Spleen (tissue), 11 donors: ENCODE data around the gene ARID5B. TPM values are rescaled to one million over a fixed set of nuclear protein-coding genes. Genes with fewer than 3 reads are reported as not detected.

Experiments
- DNase-seq: peaks from one replicate; pipeline ENCODE4 v3.0.0-alpha.2; 2020
- H3K27ac ChIP-seq, 8 donors: fragments of 200-600 bp; sonication (generic) in 7 of 8; 1 replicate in 4 of 8; 2 replicates in 4 of 8; pipeline versions ENCODE4 v1.5.0 to v1.8.0; 2016 to 2021; ENCODE audit warnings: inconsistent platforms in 4 of 8, mild to moderate bottlenecking in 4 of 8, moderate library complexity in 1 of 8
- H3K27me3 ChIP-seq, 7 donors: fragments of 200-600 bp; sonication (generic) in 6 of 7; replicated peaks in 1 of 7; 1 replicate in 4 of 7; 2 replicates in 3 of 7; pipeline versions ENCODE4 v1.5.0 to v1.8.0; 2016 to 2021; ENCODE audit warnings: inconsistent platforms in 3 of 7, mild to moderate bottlenecking in 1 of 7
- H3K36me3 ChIP-seq, 6 donors: fragments of 200-600 bp; sonication (generic) in 5 of 6; 1 replicate in 4 of 6; 2 replicates in 2 of 6; pipeline versions ENCODE4 v1.5.0 to v1.8.0; 2016 to 2021; ENCODE audit warnings: inconsistent platforms in 2 of 6
- H3K4me1 ChIP-seq, 6 donors: fragments of 200-600 bp; sonication (generic) in 5 of 6; 1 replicate in 3 of 6; 2 replicates in 3 of 6; pipeline versions ENCODE4 v1.5.0 to v1.8.0; 2016 to 2021; ENCODE audit warnings: inconsistent platforms in 3 of 6
- H3K4me3 ChIP-seq, 8 donors: fragments of 200-600 bp; sonication (generic) in 7 of 8; 1 replicate in 4 of 8; 2 replicates in 4 of 8; pipeline versions ENCODE4 v1.5.0 to v1.8.0; 2016 to 2021; ENCODE audit warnings: inconsistent platforms in 4 of 8, mild to moderate bottlenecking in 4 of 8, moderate library complexity in 2 of 8
- H3K9me3 ChIP-seq, 8 donors: fragments of 200-600 bp; sonication (generic) in 7 of 8; 1 replicate in 4 of 8; 2 replicates in 4 of 8; pipeline versions ENCODE4 v1.5.0 to v1.8.0; 2016 to 2021; ENCODE audit warnings: inconsistent platforms in 4 of 8
- POLR2A ChIP-seq, 3 donors: fragments of 450-650 bp; IDR thresholded peaks; one replicate each; pipeline ENCODE4 v1.5.1; 2017; ENCODE audit warnings: antibody characterized with exemption in 3 of 3, mild to moderate bottlenecking in 1 of 3
- POLR2AphosphoS5 ChIP-seq, 3 donors: sonication (generic); formaldehyde crosslinking; IDR thresholded peaks; one replicate each; pipeline ENCODE4 v1.5.1; 2017; ENCODE audit warnings: antibody characterized with exemption in 3 of 3
- WGBS, 5 donors: extraction: QIAGEN DNeasy Blood & Tissue Kit in 3 of 5; methylation state at CpG; one replicate each; pipeline versions ENCODE4 v1.1.5 to v1.1.7; 2013 to 2018; 5-methylcytosine and 5-hydroxymethylcytosine counted together
- intact Hi-C: fragments of 100-400 bp; cut with DNase I; formaldehyde crosslinking; loops from one replicate; pipeline ENCODE4 v1.15.0; 2023; ENCODE audit warnings: low total_unique reads
- polyA plus RNA-seq, 3 donors: library from polyadenylated mRNA; stranded (reverse); fragments of 200-250 nt; gene quantifications; one replicate each; pipeline ENCODE4 v1.2.1, GENCODE V29; 2013
- total RNA-seq, 7 donors: library from RNA; depleted of rRNA in 3 of 7; stranded (reverse); fragments of >200 nt in 3 of 7; fragmentation: NEBNext Ultra II Directional in 4 of 7; extraction: Animal tissue kit (Norgen Biotek cat#: 25700) in 4 of 7; gene quantifications; one replicate each; pipeline versions ENCODE4 v1.1.0 to v1.2.1, GENCODE V29; 2016 to 2021
- TF ChIP-seq, protein P1 (sequence below), 11 experiments: fragments of 200-600 bp in 7 of 11; fragments of 450-650 bp in 4 of 11; sonication (generic) in 4 of 11; IDR thresholded peaks in 8 of 11; conservative IDR thresholded peaks in 3 of 11; 1 replicate in 7 of 11; 2 replicates in 4 of 11; pipeline versions ENCODE4 v1.4.0 to v1.8.0; 2016 to 2021; ENCODE audit warnings: antibody characterized with exemption in 11 of 11, inconsistent platforms in 4 of 11, mild to moderate bottlenecking in 1 of 11
- donor health status: healthy with polysubstance abuse.
- donor health status: DM: no; HTN: no; CAD: no; lungs with moderate emphysema.
- donor health status: DM: no; HTN: no; CAD: no.
- donor health status: Bipolar disorder and iron deficiency.
- donor health status: healthy.
- donor health status: DM: no; HTN: no; CAD: no.
- donor health status: DM: yes; HTN: yes; CAD: no.

The ARID5B gene
- total and polyA plus RNA-seq, 10 donors = 5.6 to 70.7 (median 46.2) TPM

- intact Hi-C loops = no loop called here
These were observed 127.9 kb downstream of the ARID5B start for GRCh38 chr10:62029401-62029800.

GRCh38 chr10:62031507-62031906, 130.0 kb downstream of the ARID5B start:
- peak overlapping the region in 3 of 8 donors; percentile 5 to 23 (median 16) for H3K27ac ChIP-seq
- no peaks in the 10 kb centered on the region for H3K9me3 ChIP-seq
- no peaks in the 10 kb centered on the region for H3K27me3 ChIP-seq
- intact Hi-C loops = no loop called here
- TF ChIP-seq, protein P1, sequence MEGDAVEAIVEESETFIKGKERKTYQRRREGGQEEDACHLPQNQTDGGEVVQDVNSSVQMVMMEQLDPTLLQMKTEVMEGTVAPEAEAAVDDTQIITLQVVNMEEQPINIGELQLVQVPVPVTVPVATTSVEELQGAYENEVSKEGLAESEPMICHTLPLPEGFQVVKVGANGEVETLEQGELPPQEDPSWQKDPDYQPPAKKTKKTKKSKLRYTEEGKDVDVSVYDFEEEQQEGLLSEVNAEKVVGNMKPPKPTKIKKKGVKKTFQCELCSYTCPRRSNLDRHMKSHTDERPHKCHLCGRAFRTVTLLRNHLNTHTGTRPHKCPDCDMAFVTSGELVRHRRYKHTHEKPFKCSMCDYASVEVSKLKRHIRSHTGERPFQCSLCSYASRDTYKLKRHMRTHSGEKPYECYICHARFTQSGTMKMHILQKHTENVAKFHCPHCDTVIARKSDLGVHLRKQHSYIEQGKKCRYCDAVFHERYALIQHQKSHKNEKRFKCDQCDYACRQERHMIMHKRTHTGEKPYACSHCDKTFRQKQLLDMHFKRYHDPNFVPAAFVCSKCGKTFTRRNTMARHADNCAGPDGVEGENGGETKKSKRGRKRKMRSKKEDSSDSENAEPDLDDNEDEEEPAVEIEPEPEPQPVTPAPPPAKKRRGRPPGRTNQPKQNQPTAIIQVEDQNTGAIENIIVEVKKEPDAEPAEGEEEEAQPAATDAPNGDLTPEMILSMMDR (IDR thresholded peaks at IDR 0.05 in 8 of 11, conservative IDR thresholded peaks at IDR 0.05 in 3 of 11) = no peak
- TF ChIP-seq POLR2AphosphoS5 (IDR thresholded peaks at IDR 0.05) (no peak), POLR2A (IDR thresholded peaks at IDR 0.05) (no peak)
- H3K4me3 ChIP-seq = no peak overlapping the region
- peaks cover 0 to 94% (median 22%) of the 10 kb centered on the region in 6 donors for H3K4me1 ChIP-seq
- no peak for DNase-seq
- 47 to 69% (median 62%) methylated on average over 2 of the region's 2 CpGs for WGBS, 5 donors
- H3K36me3 ChIP-seq = peaks cover 0 to 5% (median 0%) of the 10 kb centered on the region in 6 donors

More at GRCh38 chr10:62029401-62029800, 127.9 kb downstream of the ARID5B start:
- H3K27ac ChIP-seq = peak overlapping the region in 1 of 8 donors; percentile 17
- TF ChIP-seq POLR2AphosphoS5 (IDR thresholded peaks at IDR 0.05) (no peak), POLR2A (IDR thresholded peaks at IDR 0.05) (no peak)
- TF ChIP-seq, protein P1 (IDR thresholded peaks at IDR 0.05 in 8 of 11, conservative IDR thresholded peaks at IDR 0.05 in 3 of 11) = no peak
- peaks cover 0 to 5% (median 0%) of the 10 kb centered on the region in 6 donors for H3K36me3 ChIP-seq
- H3K4me3 ChIP-seq = no peak overlapping the region
- no peaks in the 10 kb centered on the region for H3K9me3 ChIP-seq
- no peaks in the 10 kb centered on the region for H3K27me3 ChIP-seq
- WGBS, 5 donors = 86 to 98% (median 89%) methylated on average over 2 of the region's 2 CpGs
- DNase-seq = no peak
- peaks cover 0 to 89% (median 20%) of the 10 kb centered on the region in 6 donors for H3K4me1 ChIP-seq

- 72 to 79% (median 74%) methylated on average over 3 of the region's 3 CpGs for WGBS, 5 donors
- Histone ChIP-seq H3K9me3 (no peaks in the 10 kb centered on the region), H3K36me3 (peaks cover 0 to 5% (median 0%) of the 10 kb centered on the region in 6 donors), H3K27ac (peak overlapping the region in 1 of 8 donors; percentile 24), H3K4me1 (peaks cover 10 to 97% (median 34%) of the 10 kb centered on the region in 6 donors), H3K4me3 (no peak overlapping the region), H3K27me3 (no peaks in the 10 kb centered on the region)
- no peak for DNase-seq
- intact Hi-C loops = no loop called here
- TF ChIP-seq, protein P1 (IDR thresholded peaks at IDR 0.05 in 8 of 11, conservative IDR thresholded peaks at IDR 0.05 in 3 of 11) = no peak
- TF ChIP-seq POLR2A (IDR thresholded peaks at IDR 0.05) = no peak
- no peak for TF ChIP-seq POLR2AphosphoS5 (IDR thresholded peaks at IDR 0.05)
These were observed 131.6 kb downstream of the ARID5B start for GRCh38 chr10:62033125-62033524.

GRCh38 chr10:62034096-62034640, 132.7 kb downstream of the ARID5B start:
- Histone ChIP-seq H3K36me3 (no peaks in the 10 kb centered on the region), H3K4me1 (peaks cover 20 to 99% (median 41%) of the 10 kb centered on the region in 6 donors), H3K27ac (no peak overlapping the region), H3K4me3 (no peak overlapping the region), H3K9me3 (no peaks in the 10 kb centered on the region), H3K27me3 (no peaks in the 10 kb centered on the region)
- intact Hi-C loops = no loop called here
- no peak for DNase-seq
- TF ChIP-seq POLR2AphosphoS5 (IDR thresholded peaks at IDR 0.05) = no peak
- TF ChIP-seq POLR2A (IDR thresholded peaks at IDR 0.05) = no peak
- TF ChIP-seq, protein P1 (IDR thresholded peaks at IDR 0.05 in 8 of 11, conservative IDR thresholded peaks at IDR 0.05 in 3 of 11) = no peak
- WGBS, 5 donors = 86 to 93% (median 91%) methylated on average over 7 of the region's 7 CpGs
